ENCODE measurements around the gene SORT1. TPM values are rescaled to one million over a fixed set of nuclear protein-coding genes. Genes with fewer than 3 reads are reported as not detected.

The SORT1 gene
- total RNA-seq, 2 donors from 2014 or later = 114 to 120 TPM

- no peak for DNase-seq (ENCODE audit: low spot score)
- Histone ChIP-seq H3K27ac (no peak overlapping the region), H3K4me1 (peaks cover 0 to 34% of the 10 kb centered on the region in 2 donors), H3K27me3 (no peaks in the 10 kb centered on the region), H3K9me3 (no peaks in the 10 kb centered on the region), H3K4me3 (no peak overlapping the region), H3K36me3 (no peaks in the 10 kb centered on the region)
- no peak for TF ChIP-seq CTCF (IDR thresholded peaks at IDR 0.05)
Measured at GRCh38 chr1:109400035-109400655, 2.4 kb upstream of the SORT1 start.

GRCh38 chr1:109399326-109399957 is 1.7 kb upstream of the SORT1 start:
- DNase-seq (ENCODE audit: low spot score) = no peak
- Histone ChIP-seq H3K4me1 (peaks cover 0 to 37% of the 10 kb centered on the region in 2 donors), H3K4me3 (no peak overlapping the region), H3K27me3 (no peaks in the 10 kb centered on the region), H3K36me3 (no peaks in the 10 kb centered on the region), H3K9me3 (no peaks in the 10 kb centered on the region), H3K27ac (no peak overlapping the region)
- peak; percentile 55 to 73 for TF ChIP-seq CTCF (IDR thresholded peaks at IDR 0.05)

GRCh38 chr1:109398343-109399225 is 866 bp upstream of the SORT1 start:
- H3K36me3 ChIP-seq = no peaks in the 10 kb centered on the region
- TF ChIP-seq CTCF (IDR thresholded peaks at IDR 0.05) = no peak
- DNase-seq (ENCODE audit: low spot score) = no peak
- peaks cover 0 to 46% of the 10 kb centered on the region in 2 donors for H3K4me1 ChIP-seq
- H3K27me3 ChIP-seq = no peaks in the 10 kb centered on the region
- peak overlapping the region; percentile 67 to 81 for H3K27ac ChIP-seq
- no peaks in the 10 kb centered on the region for H3K9me3 ChIP-seq
- peak overlapping the region; percentile 56 to 63 for H3K4me3 ChIP-seq

DNA sequence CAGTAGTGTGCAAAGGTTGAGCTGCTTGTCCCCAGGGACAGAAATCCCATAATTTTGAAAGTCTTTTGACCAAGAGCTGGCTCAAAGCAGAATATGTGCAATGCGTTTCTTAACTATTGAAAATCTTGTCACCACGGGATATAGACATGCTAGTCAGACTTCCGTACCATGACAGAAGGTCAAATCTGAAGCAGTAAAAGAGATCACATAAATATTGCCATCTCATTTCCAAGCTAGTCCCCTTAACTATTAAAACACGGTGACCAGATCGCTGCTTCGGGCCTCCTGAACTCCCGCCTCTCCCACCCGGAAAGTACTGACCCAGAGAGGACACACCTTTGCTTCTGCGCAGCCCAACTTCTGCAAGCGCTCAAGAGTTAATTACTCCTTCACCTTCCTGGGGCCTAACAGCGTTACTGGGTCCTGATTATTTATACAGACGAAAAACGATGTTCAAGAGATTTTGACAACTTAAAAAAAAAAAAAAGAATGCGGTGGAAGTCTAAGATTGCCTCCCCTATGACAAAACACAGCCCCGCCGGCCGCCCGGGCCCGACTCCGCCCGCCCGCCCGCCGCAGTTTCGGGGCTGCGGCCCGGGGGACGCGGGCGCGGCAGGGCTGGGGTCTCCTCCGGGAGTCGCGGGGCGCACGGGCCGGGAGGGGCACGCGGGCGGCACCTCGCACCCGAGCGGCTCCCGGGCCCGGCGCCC is 692 bp downstream of the SORT1 start:
- no peak for TF ChIP-seq CTCF (IDR thresholded peaks at IDR 0.05)
- H3K27me3 ChIP-seq = no peaks in the 10 kb centered on the region
- peak overlapping the region; percentile 87 to 93 for H3K27ac ChIP-seq
- peak overlapping the region; percentile 56 to 63 for H3K4me3 ChIP-seq
- peaks cover 0 to 59% of the 10 kb centered on the region in 2 donors for H3K4me1 ChIP-seq
- H3K36me3 ChIP-seq = no peaks in the 10 kb centered on the region
- no peak for DNase-seq (ENCODE audit: low spot score)
- H3K9me3 ChIP-seq = no peaks in the 10 kb centered on the region

- Histone ChIP-seq H3K4me3 (peak overlapping the region; percentile 56 to 63), H3K27ac (peak overlapping the region; percentile 87 to 93), H3K9me3 (no peaks in the 10 kb centered on the region), H3K36me3 (no peaks in the 10 kb centered on the region), H3K27me3 (no peaks in the 10 kb centered on the region), H3K4me1 (peaks cover 0 to 62% of the 10 kb centered on the region in 2 donors)
- DNase-seq (ENCODE audit: low spot score) = no peak
- no peak for TF ChIP-seq CTCF (IDR thresholded peaks at IDR 0.05)
Measured at GRCh38 chr1:109396513-109396839, 1.2 kb downstream of the SORT1 start.

Measured in right atrium auricular region (tissue), 2 donors.